ENCODE data around the gene LPCAT3.

The LPCAT3 gene

GRCh38 chr12:6932766-6933165, 85.5 kb downstream of the LPCAT3 start:
- TF ChIP-seq CTCF (IDR thresholded peaks at IDR 0.05; ENCODE audit: low read depth, low read length) = no peak
- H3K4me3 ChIP-seq (ENCODE audit: low read depth, low read length) = no peak overlapping the region

- TF ChIP-seq CTCF (IDR thresholded peaks at IDR 0.05; ENCODE audit: low read depth, low read length) = no peak
Measured at GRCh38 chr12:6929466-6930452, 88.5 kb downstream of the LPCAT3 start.

GRCh38 chr12:6928703-6929407, 89.4 kb downstream of the LPCAT3 start:
- TF ChIP-seq CTCF (IDR thresholded peaks at IDR 0.05; ENCODE audit: low read depth, low read length) = no peak
- peak overlapping the region; percentile 75 for H3K4me3 ChIP-seq (ENCODE audit: low read depth, low read length)

More at GRCh38 chr12:6929466-6930452, 88.5 kb downstream of the LPCAT3 start:
- H3K4me3 ChIP-seq (ENCODE audit: low read depth, low read length) = peak overlapping the region; percentile 75

- H3K4me3 ChIP-seq (ENCODE audit: low read depth, low read length) = peak overlapping the region; percentile 75
- TF ChIP-seq CTCF (IDR thresholded peaks at IDR 0.05; ENCODE audit: low read depth, low read length) = no peak
Measured at GRCh38 chr12:6928022-6928702, 90.1 kb downstream of the LPCAT3 start.

GRCh38 chr12:6927379-6928021, 90.8 kb downstream of the LPCAT3 start, which contains the start of gene ATN1:
ATN1 (plus strand) TSS chr12:6927959; CDS start chr12:6934002, 6,043 bp downstream.
- TF ChIP-seq CTCF (IDR thresholded peaks at IDR 0.05; ENCODE audit: low read depth, low read length) = no peak

More at GRCh38 chr12:6927379-6928021, 90.8 kb downstream of the LPCAT3 start, which contains the start of gene ATN1:
- peak within 1 kb of the TSS; percentile 75 for H3K4me3 ChIP-seq (ENCODE audit: low read depth, low read length)
